Activated CD8-positive, alpha-beta memory T cell treated with anti-CD3 and anti-CD28 coated beads, Interleukin-2, amount 50 U/mL, for 48 hours (primary cell): ENCODE data around the gene RAE1.
"Not testable (repeated sequence)": the region's sequence is repeated elsewhere in the genome, so short reads cannot be mapped to it uniquely, and the experiment has no call there.

Source experiments
- DNase-seq: peaks from one replicate; pipeline ENCODE4 v3.0.0-alpha.2; 2020

The RAE1 gene

GRCh38 chr20:57417051-57417689 lies 66.1 kb downstream of the RAE1 start:
- no peak for DNase-seq

- DNase-seq: no peak
These were observed 67.0 kb downstream of the RAE1 start for GRCh38 chr20:57417830-57418780.

- not testable (repeated sequence) for DNase-seq
These were observed 68.4 kb downstream of the RAE1 start for GRCh38 chr20:57419479-57419878.

- no peak for DNase-seq
These were observed 69.7 kb downstream of the RAE1 start for GRCh38 chr20:57420571-57421252.

DNA sequence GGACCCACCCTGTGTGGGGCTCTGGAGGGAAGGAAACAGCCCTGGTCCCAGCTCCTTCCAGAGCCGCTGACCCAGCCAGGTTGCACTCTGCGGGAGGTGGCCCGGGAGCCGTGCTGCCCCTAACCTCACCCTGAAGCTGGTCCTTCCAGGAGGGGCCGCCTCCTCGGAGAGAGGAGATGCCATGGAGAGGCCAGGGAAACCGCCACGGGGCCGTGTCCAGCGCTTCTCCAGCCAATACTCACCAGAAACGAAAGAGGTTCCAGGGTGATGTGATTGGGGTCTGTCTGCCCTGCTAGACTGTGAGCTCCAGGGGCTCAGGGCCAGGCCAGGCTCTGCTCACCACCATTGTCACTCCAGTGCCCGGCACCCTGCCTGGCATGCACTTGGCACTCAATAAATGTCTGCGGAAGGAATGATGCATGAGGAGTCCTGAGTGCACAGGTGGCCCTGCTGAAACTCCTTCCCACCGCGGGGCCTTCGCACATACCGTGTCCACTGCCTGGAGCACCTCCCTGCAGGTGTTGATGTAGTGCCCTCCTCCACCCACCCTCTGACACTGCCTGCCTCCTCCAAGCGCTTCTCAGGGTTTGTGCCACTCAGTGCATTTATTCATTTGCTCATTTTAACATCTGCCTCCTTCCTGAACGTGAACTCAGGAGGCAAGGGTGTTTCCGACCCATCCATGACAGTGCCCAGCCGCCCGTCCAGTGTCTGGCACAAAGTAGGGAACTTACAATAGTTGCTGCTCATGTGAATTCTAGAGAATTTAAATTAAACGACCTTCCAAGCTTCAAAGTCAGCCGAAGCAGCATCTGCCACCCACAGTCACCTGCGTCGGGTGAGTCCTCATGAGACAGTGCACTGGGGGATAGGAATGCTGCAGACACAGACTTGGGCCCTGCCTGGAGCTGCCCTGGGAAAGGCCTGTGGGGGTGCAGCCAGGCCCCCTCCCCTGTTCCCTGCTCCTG lies 70.5 kb downstream of the RAE1 start:
- DNase-seq: no peak

GRCh38 chr20:57422254-57422653 lies 71.2 kb downstream of the RAE1 start:
- DNase-seq: no peak

DNA sequence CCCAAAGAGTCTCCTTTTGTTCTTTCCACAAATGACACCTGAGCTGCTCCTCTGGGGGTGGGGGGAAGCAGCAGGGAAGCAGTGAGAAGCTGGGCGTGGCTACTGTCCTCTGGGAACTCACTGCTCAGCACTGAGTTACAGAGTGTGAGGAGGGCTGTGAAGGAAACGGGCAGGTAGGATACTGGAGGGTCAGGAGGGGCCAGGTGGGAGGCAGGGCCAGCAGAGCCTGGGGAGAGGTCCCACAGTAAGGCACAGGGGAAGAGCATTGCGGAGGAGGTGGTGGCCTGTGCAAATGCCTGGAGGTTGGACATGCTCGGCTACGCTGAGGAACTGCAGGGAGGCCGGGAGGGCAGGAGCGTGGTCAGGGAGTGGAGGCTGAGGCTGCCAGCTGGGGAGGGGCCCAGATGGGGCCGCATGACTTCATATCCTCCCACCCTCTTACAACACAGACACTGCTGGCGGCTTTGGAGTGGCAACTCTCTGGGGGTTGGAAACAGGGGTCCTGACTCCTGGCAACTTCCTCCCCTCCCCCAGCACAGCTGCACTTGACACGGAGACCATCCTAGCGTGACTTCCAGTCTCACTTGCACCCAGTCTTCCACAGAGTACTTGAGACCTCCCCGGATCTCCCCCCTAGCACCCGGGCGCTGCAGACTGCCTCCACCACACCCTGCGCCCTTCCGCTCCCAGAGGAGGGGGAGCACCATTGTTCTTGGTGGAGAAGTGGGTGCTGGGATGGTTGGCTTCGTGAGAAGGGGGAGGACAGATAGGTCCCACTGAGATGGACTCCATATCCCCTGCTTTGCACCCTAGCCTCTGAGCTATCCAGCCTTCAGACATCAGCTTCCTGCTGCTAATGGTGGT lies 74.3 kb downstream of the RAE1 start:
- no peak for DNase-seq

DNA sequence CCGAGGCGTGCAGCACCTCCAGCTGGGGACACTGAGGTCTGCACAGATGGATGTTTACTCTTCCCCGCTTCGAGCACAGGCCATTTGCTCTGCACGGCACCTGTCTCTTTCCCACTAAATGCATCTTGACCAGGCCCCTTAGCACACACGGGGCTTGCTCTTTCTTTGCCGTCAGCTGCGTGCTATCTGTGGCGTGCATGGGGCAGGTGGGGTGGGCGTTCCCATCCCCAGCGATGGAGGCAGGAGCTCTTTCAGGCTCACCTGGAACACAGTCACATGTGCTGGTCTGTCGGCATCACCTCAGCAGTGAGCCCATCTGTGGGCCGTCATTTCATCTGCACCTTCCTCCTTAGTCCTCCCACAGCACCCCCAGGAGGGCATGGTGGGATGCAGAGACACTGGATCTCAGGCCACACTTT lies 75.2 kb downstream of the RAE1 start:
- no peak for DNase-seq

DNA sequence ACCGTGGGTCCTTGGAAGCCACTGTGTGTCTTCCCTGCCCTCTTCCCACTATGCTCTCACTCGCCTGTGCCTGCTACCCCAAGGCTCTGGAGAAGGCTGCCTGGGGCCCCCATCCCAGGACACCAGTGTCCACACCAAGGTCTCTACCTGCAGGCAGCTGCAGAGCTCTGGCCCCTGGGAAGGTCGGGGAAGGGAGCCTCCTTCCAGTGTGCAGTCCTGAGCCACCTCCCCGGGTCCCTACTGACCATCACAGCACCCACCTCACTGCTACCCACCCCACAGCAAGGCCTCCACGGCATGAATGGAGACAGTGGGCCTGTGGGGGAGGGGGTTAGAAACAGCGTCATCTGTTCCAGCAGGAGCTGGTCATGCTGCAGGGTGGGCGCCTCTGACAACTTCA lies 75.8 kb downstream of the RAE1 start:
- DNase-seq: no peak

GRCh38 chr20:57428324-57429158 lies 77.5 kb downstream of the RAE1 start:
- no peak for DNase-seq
